HFFc6 (cell line): Measurements from ENCODE around the gene HHIPL2. TPM values are rescaled to one million over a fixed set of nuclear protein-coding genes. Genes with fewer than 3 reads are reported as not detected.

ENCODE experiments used
- DNase-seq: peaks from one replicate; pipeline ENCODE4 v3.0.0-alpha.2; 2018
- H3K27ac Mint-ChIP-seq: 2 replicates; pipeline ENCODE4 v1.8.0; 2020; ENCODE audit warnings: mild to moderate bottlenecking, mixed read lengths
- H3K27me3 Mint-ChIP-seq: 2 replicates; pipeline ENCODE4 v1.8.0; 2021; ENCODE audit warnings: mild to moderate bottlenecking, moderate library complexity, mixed read lengths; ENCODE audit not compliant: insufficient read depth
- H3K36me3 Mint-ChIP-seq: 2 replicates; pipeline ENCODE4 v1.8.0; 2021; ENCODE audit warnings: low read depth, mixed read lengths
- H3K4me1 Mint-ChIP-seq: 2 replicates; pipeline ENCODE4 v1.8.0; 2020; ENCODE audit warnings: low read depth, mixed read lengths
- H3K4me3 Mint-ChIP-seq: 2 replicates; pipeline ENCODE4 v1.8.0; 2020; ENCODE audit warnings: mild to moderate bottlenecking, moderate library complexity, mixed read lengths
- H3K9me3 Mint-ChIP-seq: 2 replicates; pipeline ENCODE4 v1.8.0; 2020; ENCODE audit warnings: mild to moderate bottlenecking, mixed read lengths
- CTCF ChIP-seq: fragments of 200-600 bp; sonication (generic); IDR thresholded peaks from 2 replicates; pipeline ENCODE4 v1.5.0; 2021; ENCODE audit warnings: antibody characterized with exemption, mild to moderate bottlenecking
- total RNA-seq, 6 experiments: library from RNA; stranded (reverse); fragmentation: NEBNext Ultra II Directional; extraction: Animal tissue kit (Norgen Biotek cat#: 25700); gene quantifications; 2 replicates in 1 of 6; 3 replicates in 5 of 6; pipeline ENCODE4 v1.2.3, GENCODE V29; 2021

HHIPL2 gene
- total RNA-seq, 6 experiments from 2014 or later: 0.07 to 0.45 (median 0.31) TPM; not detected in 3

GRCh38 chr1:222543817-222544216 is 4.1 kb downstream of the HHIPL2 start:
- TF ChIP-seq CTCF: no peak
- Mint-ChIP-seq H3K27ac (no peak overlapping the region), H3K27me3 (peaks cover 4% of the 10 kb centered on the region; the same call in 1 of the 2 replicates), H3K9me3 (no peaks in the 10 kb centered on the region), H3K36me3 (peaks cover 4% of the 10 kb centered on the region; the same call in 1 of the 2 replicates), H3K4me3 (no peak overlapping the region), H3K4me1 (peaks cover 37% of the 10 kb centered on the region)
- no peak for DNase-seq

- no peaks in the 10 kb centered on the region; the same call in 1 of the 2 replicates for H3K27me3 Mint-ChIP-seq
- DNase-seq: no peak
- H3K27ac Mint-ChIP-seq: no peak overlapping the region
- no peaks in the 10 kb centered on the region for H3K36me3 Mint-ChIP-seq
- no peaks in the 10 kb centered on the region for H3K9me3 Mint-ChIP-seq
- H3K4me1 Mint-ChIP-seq: 0 out of 2 replicates have a peak, but pooled peaks cover 6% of the 10 kb centered on the region
- TF ChIP-seq CTCF: no peak
- no peak overlapping the region for H3K4me3 Mint-ChIP-seq
Observed at GRCh38 chr1:222540598-222540995, 7.3 kb downstream of the HHIPL2 start.

- H3K36me3 Mint-ChIP-seq: no peaks in the 10 kb centered on the region
- H3K4me3 Mint-ChIP-seq: no peak overlapping the region
- 0 out of 2 replicates have a peak, but pooled peaks cover 1% of the 10 kb centered on the region for H3K4me1 Mint-ChIP-seq
- no peaks in the 10 kb centered on the region for H3K9me3 Mint-ChIP-seq
- H3K27ac Mint-ChIP-seq: no peak overlapping the region
- no peak for DNase-seq
- no peaks in the 10 kb centered on the region; the same call in 1 of the 2 replicates for H3K27me3 Mint-ChIP-seq
- TF ChIP-seq CTCF: no peak
Observed at GRCh38 chr1:222539951-222540597, 7.8 kb downstream of the HHIPL2 start.

GRCh38 chr1:222535455-222535854 is 12.4 kb downstream of the HHIPL2 start:
- Mint-ChIP-seq H3K4me3 (no peak overlapping the region), H3K4me1 (no peaks in the 10 kb centered on the region), H3K36me3 (no peaks in the 10 kb centered on the region), H3K9me3 (no peaks in the 10 kb centered on the region), H3K27me3 (peaks cover 18% of the 10 kb centered on the region), H3K27ac (no peak overlapping the region)
- DNase-seq: no peak
- TF ChIP-seq CTCF: no peak

- H3K27me3 Mint-ChIP-seq: peaks cover 43% of the 10 kb centered on the region
- no peak for TF ChIP-seq CTCF
- no peaks in the 10 kb centered on the region for H3K9me3 Mint-ChIP-seq
- no peak for DNase-seq
- no peak overlapping the region for H3K27ac Mint-ChIP-seq
- H3K36me3 Mint-ChIP-seq: no peaks in the 10 kb centered on the region
- H3K4me1 Mint-ChIP-seq: no peaks in the 10 kb centered on the region
- no peak overlapping the region for H3K4me3 Mint-ChIP-seq
Observed at GRCh38 chr1:222530852-222531251, 17.1 kb downstream of the HHIPL2 start.
